ENCODE measurements around the gene GBP3.
A peak's percentile ranks its signal among the peaks of the same experiment; 100 is the strongest.
"Not testable (repeated sequence)": the region's sequence is repeated elsewhere in the genome, so short reads cannot be mapped to it uniquely, and the experiment has no call there.

The GBP3 gene

GRCh38 chr1:89001510-89001909 lies 21.2 kb downstream of the GBP3 start:
- Histone ChIP-seq H3K9me3 (ENCODE audit: control insufficient read depth, low read length) (no peaks in the 10 kb centered on the region), H3K27ac (ENCODE audit: low read depth, low read length, severe bottlenecking) (no peak overlapping the region), H3K36me3 (ENCODE audit: control insufficient read depth, insufficient read depth, low read length) (no peaks in the 10 kb centered on the region), H3K4me1 (ENCODE audit: control insufficient read depth, insufficient read depth, low read length, poor library complexity, severe bottlenecking) (no peaks in the 10 kb centered on the region), H3K4me3 (ENCODE audit: extremely low read depth, insufficient read depth, low read length, poor library complexity, severe bottlenecking) (no peak overlapping the region)

- Histone ChIP-seq H3K9me3 (ENCODE audit: control insufficient read depth, low read length) (no peaks in the 10 kb centered on the region), H3K27ac (ENCODE audit: low read depth, low read length, severe bottlenecking) (no peak overlapping the region), H3K4me3 (ENCODE audit: extremely low read depth, insufficient read depth, low read length, poor library complexity, severe bottlenecking) (no peak overlapping the region), H3K4me1 (ENCODE audit: control insufficient read depth, insufficient read depth, low read length, poor library complexity, severe bottlenecking) (no peaks in the 10 kb centered on the region), H3K36me3 (ENCODE audit: control insufficient read depth, insufficient read depth, low read length) (no peaks in the 10 kb centered on the region)
- no CpG with 5 or more reads among the region's 2 CpGs for WGBS, 2 experiments (ENCODE audit: insufficient coverage in 2 of 2)
Observed at GRCh38 chr1:88998716-88999115, 23.9 kb downstream of the GBP3 start.

DNA sequence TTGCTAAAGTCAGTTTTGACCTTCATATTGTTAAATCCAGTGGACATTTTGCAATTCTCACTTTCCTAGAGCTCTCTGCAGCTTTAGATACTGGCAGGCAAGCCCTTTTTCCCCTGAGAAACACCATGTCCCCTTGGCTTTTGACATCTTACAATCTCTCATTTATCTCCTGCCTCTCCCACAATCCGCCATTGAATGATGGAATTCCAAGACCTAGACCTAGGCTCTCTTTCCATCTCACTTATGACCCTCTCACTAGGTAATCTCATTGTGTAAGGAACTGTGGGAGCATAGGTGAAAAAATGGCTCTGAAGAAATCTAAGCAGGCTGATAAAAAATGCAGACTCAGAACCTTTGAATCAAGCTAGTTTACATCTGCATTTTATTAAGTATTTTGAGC lies 32.2 kb downstream of the GBP3 start:
- no CpG with 5 or more reads among the region's 1 CpG for WGBS, 2 experiments (ENCODE audit: insufficient coverage in 2 of 2)
- H3K9me3 ChIP-seq (ENCODE audit: control insufficient read depth, low read length) = no peaks in the 10 kb centered on the region
- H3K36me3 ChIP-seq (ENCODE audit: control insufficient read depth, insufficient read depth, low read length) = peaks cover 23% of the 10 kb centered on the region
- H3K4me1 ChIP-seq (ENCODE audit: control insufficient read depth, insufficient read depth, low read length, poor library complexity, severe bottlenecking) = no peaks in the 10 kb centered on the region
- no peak overlapping the region for H3K4me3 ChIP-seq (ENCODE audit: extremely low read depth, insufficient read depth, low read length, poor library complexity, severe bottlenecking)
- H3K27ac ChIP-seq (ENCODE audit: low read depth, low read length, severe bottlenecking) = no peak overlapping the region

- WGBS, 2 experiments (ENCODE audit: insufficient coverage in 2 of 2) = 86 to 93% methylated on average over 2 to 4 of the region's 4 CpGs
- peaks cover 41% of the 10 kb centered on the region for H3K36me3 ChIP-seq (ENCODE audit: control insufficient read depth, insufficient read depth, low read length)
- no peak overlapping the region for H3K4me3 ChIP-seq (ENCODE audit: extremely low read depth, insufficient read depth, low read length, poor library complexity, severe bottlenecking)
- H3K27ac ChIP-seq (ENCODE audit: low read depth, low read length, severe bottlenecking) = no peak overlapping the region
- no peaks in the 10 kb centered on the region for H3K9me3 ChIP-seq (ENCODE audit: control insufficient read depth, low read length)
- no peaks in the 10 kb centered on the region for H3K4me1 ChIP-seq (ENCODE audit: control insufficient read depth, insufficient read depth, low read length, poor library complexity, severe bottlenecking)
Observed at GRCh38 chr1:88985692-88986091, 37.0 kb downstream of the GBP3 start.

DNA sequence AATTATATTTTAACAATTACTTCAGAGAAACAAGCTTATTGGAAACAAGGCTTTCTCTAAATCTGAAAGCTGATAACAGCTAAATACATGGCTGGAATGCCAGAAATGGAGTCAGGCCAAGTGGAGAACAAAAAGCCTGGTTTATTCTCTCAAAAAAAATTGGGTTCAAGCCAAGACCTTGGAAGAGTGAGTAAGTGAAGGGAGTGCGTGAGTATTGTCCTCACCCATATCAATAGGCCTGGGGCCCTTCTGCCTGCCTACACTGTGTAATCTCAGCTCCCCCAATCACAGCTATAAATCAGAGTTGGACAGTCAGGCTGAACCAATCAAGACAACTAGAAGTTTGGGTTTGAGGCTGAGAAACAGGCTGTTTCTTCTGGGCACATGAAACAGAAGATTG lies 37.6 kb downstream of the GBP3 start:
- H3K4me1 ChIP-seq (ENCODE audit: control insufficient read depth, insufficient read depth, low read length, poor library complexity, severe bottlenecking) = no peaks in the 10 kb centered on the region
- WGBS, 2 experiments (ENCODE audit: insufficient coverage in 2 of 2) = 100% methylated on average over 1 of the region's 1 CpG; no CpG with 5 or more reads in 1 of the 2 experiments
- peak overlapping the region; percentile 10 for H3K27ac ChIP-seq (ENCODE audit: low read depth, low read length, severe bottlenecking)
- no peak overlapping the region for H3K4me3 ChIP-seq (ENCODE audit: extremely low read depth, insufficient read depth, low read length, poor library complexity, severe bottlenecking)
- H3K36me3 ChIP-seq (ENCODE audit: control insufficient read depth, insufficient read depth, low read length) = peaks cover 42% of the 10 kb centered on the region
- H3K9me3 ChIP-seq (ENCODE audit: control insufficient read depth, low read length) = no peaks in the 10 kb centered on the region

DNA sequence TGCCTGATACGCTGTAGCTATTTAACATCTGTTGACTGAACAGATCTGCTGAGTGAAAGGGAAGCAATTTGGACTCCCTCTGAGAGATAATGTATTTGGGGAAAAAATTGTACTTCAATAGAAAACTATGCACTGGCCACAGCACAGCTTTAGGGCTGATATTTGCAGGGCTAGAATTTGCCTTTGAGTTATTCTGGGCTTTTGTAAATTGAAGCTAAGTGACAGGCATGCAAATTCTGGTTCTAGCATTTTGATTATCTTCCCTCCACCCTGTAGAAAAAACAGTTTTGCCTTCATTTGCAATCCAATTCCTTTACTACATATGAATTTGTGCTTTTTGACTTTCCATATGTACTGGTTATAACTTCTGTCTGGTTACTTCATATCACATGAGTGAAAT lies 38.1 kb downstream of the GBP3 start:
- no peak overlapping the region for H3K4me3 ChIP-seq (ENCODE audit: extremely low read depth, insufficient read depth, low read length, poor library complexity, severe bottlenecking)
- H3K36me3 ChIP-seq (ENCODE audit: control insufficient read depth, insufficient read depth, low read length) = peaks cover 42% of the 10 kb centered on the region
- WGBS, 2 experiments (ENCODE audit: insufficient coverage in 2 of 2) = 100% methylated on average over 1 of the region's 1 CpG; no CpG with 5 or more reads in 1 of the 2 experiments
- no peaks in the 10 kb centered on the region for H3K4me1 ChIP-seq (ENCODE audit: control insufficient read depth, insufficient read depth, low read length, poor library complexity, severe bottlenecking)
- H3K27ac ChIP-seq (ENCODE audit: low read depth, low read length, severe bottlenecking) = no peak overlapping the region
- H3K9me3 ChIP-seq (ENCODE audit: control insufficient read depth, low read length) = no peaks in the 10 kb centered on the region

GRCh38 chr1:88983791-88984559 lies 38.7 kb downstream of the GBP3 start:
- Histone ChIP-seq H3K36me3 (ENCODE audit: control insufficient read depth, insufficient read depth, low read length) (peaks cover 44% of the 10 kb centered on the region), H3K9me3 (ENCODE audit: control insufficient read depth, low read length) (no peaks in the 10 kb centered on the region), H3K4me1 (ENCODE audit: control insufficient read depth, insufficient read depth, low read length, poor library complexity, severe bottlenecking) (no peaks in the 10 kb centered on the region), H3K27ac (ENCODE audit: low read depth, low read length, severe bottlenecking) (no peak overlapping the region), H3K4me3 (ENCODE audit: extremely low read depth, insufficient read depth, low read length, poor library complexity, severe bottlenecking) (no peak overlapping the region)
- 93 to 97% methylated on average over 12 to 13 of the region's 17 CpGs for WGBS, 2 experiments (ENCODE audit: insufficient coverage in 2 of 2)

DNA sequence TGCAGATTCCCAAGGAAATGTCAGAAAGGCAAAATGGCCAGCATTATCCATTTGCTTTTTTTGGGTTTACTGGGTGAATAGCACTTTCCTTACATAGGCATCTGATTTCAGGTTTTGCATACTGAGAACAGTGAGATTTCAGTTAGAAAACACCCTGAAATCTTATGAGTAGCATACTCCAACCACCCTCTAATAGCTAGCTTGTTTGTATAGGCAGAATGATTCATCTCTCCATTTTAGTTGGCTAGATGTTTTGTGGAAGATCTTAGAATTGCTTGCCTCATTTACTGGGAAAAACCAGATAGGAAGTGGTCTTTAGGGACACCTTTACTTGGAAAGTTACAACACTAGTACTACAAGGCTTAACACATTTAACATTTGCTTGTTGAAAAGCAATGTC lies 40.6 kb downstream of the GBP3 start:
- Histone ChIP-seq H3K36me3 (ENCODE audit: control insufficient read depth, insufficient read depth, low read length) (peaks cover 46% of the 10 kb centered on the region), H3K27ac (ENCODE audit: low read depth, low read length, severe bottlenecking) (no peak overlapping the region), H3K9me3 (ENCODE audit: control insufficient read depth, low read length) (no peaks in the 10 kb centered on the region), H3K4me1 (ENCODE audit: control insufficient read depth, insufficient read depth, low read length, poor library complexity, severe bottlenecking) (no peaks in the 10 kb centered on the region), H3K4me3 (ENCODE audit: extremely low read depth, insufficient read depth, low read length, poor library complexity, severe bottlenecking) (no peak overlapping the region)

GRCh38 chr1:88981506-88981905 lies 41.2 kb downstream of the GBP3 start:
- not testable (repeated sequence) for H3K4me3 ChIP-seq (ENCODE audit: extremely low read depth, insufficient read depth, low read length, poor library complexity, severe bottlenecking); H3K4me1 ChIP-seq (ENCODE audit: control insufficient read depth, insufficient read depth, low read length, poor library complexity, severe bottlenecking); H3K27ac ChIP-seq (ENCODE audit: low read depth, low read length, severe bottlenecking); H3K9me3 ChIP-seq (ENCODE audit: control insufficient read depth, low read length)
- 86 to 93% methylated on average over 1 of the region's 2 CpGs for WGBS, 2 experiments (ENCODE audit: insufficient coverage in 2 of 2)
- peaks cover 40% of the 10 kb centered on the region for H3K36me3 ChIP-seq (ENCODE audit: control insufficient read depth, insufficient read depth, low read length)

DNA sequence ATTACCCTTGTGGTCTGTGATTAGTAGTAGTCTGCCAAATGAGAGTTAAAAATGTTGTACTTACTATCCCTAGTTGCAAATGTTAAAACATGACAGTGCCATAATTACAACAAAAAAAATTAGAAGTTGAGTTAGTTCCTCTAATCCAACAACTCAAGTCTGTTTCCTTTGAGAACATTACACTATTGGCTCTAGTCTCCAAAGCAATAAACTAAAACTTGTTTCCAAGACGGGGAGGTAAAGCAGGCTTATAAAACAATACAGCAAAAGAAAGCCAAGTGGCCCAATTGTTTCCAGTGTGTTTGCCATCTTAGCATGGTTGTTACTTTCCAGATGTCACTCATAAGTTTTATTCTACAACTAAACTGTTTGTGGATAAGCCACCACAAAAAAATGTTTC lies 41.8 kb downstream of the GBP3 start:
- no peak overlapping the region for H3K4me3 ChIP-seq (ENCODE audit: extremely low read depth, insufficient read depth, low read length, poor library complexity, severe bottlenecking)
- no peaks in the 10 kb centered on the region for H3K4me1 ChIP-seq (ENCODE audit: control insufficient read depth, insufficient read depth, low read length, poor library complexity, severe bottlenecking)
- H3K36me3 ChIP-seq (ENCODE audit: control insufficient read depth, insufficient read depth, low read length) = peaks cover 38% of the 10 kb centered on the region
- H3K9me3 ChIP-seq (ENCODE audit: control insufficient read depth, low read length) = no peaks in the 10 kb centered on the region
- H3K27ac ChIP-seq (ENCODE audit: low read depth, low read length, severe bottlenecking) = no peak overlapping the region
- 100% methylated on average over 1 of the region's 1 CpG; no CpG with 5 or more reads in 1 of the 2 experiments for WGBS, 2 experiments (ENCODE audit: insufficient coverage in 2 of 2)

GRCh38 chr1:88979749-88980116 lies 42.9 kb downstream of the GBP3 start:
- Histone ChIP-seq H3K4me3 (ENCODE audit: extremely low read depth, insufficient read depth, low read length, poor library complexity, severe bottlenecking) (no peak overlapping the region), H3K9me3 (ENCODE audit: control insufficient read depth, low read length) (no peaks in the 10 kb centered on the region), H3K36me3 (ENCODE audit: control insufficient read depth, insufficient read depth, low read length) (peaks cover 44% of the 10 kb centered on the region), H3K27ac (ENCODE audit: low read depth, low read length, severe bottlenecking) (no peak overlapping the region), H3K4me1 (ENCODE audit: control insufficient read depth, insufficient read depth, low read length, poor library complexity, severe bottlenecking) (no peaks in the 10 kb centered on the region)
